Choroid plexus epithelial cell (primary cell): Measurements from ENCODE around the gene GYS1.

ENCODE experiments used
- DNase-seq: peaks from one replicate; pipeline ENCODE4 v3.0.0-alpha.2; 2010; ENCODE audit warnings: low read depth
- H3K4me3 ChIP-seq: 2 replicates; pipeline ENCODE4 v1.5.1; 2011; ENCODE audit warnings: low read depth, mild to moderate bottlenecking, control low read depth, low read length, moderate library complexity
- TF ChIP-seq, protein P1 (sequence below): conservative IDR thresholded peaks from 2 replicates; pipeline ENCODE4 v1.5.1; 2011; ENCODE audit warnings: low read depth, mild to moderate bottlenecking, control low read depth, inconsistent platforms, low read length, moderate library complexity

GYS1 gene

DNA sequence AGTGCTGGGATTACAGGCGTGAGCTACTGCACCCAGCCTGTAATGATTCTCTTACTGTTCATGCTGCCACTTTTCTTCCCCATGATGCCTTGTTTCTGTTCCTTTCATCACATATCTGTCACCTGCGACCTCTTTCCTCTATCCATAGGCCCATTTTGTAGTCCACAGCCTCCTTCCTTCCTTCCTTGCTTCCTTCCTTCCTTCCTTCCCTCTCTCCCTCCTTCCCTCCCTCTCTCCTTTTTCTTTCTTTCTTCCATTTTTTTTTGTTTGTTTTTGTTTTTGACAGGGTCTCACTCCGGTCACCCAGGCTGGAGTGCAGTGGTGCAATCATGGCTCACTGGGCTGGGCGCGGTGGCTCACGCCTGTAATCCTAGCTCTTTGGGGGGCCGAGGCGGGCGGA, 4.2 kb downstream of the GYS1 start:
- no peak for DNase-seq
- H3K4me3 ChIP-seq, result no peak overlapping the region
- TF ChIP-seq, protein P1, sequence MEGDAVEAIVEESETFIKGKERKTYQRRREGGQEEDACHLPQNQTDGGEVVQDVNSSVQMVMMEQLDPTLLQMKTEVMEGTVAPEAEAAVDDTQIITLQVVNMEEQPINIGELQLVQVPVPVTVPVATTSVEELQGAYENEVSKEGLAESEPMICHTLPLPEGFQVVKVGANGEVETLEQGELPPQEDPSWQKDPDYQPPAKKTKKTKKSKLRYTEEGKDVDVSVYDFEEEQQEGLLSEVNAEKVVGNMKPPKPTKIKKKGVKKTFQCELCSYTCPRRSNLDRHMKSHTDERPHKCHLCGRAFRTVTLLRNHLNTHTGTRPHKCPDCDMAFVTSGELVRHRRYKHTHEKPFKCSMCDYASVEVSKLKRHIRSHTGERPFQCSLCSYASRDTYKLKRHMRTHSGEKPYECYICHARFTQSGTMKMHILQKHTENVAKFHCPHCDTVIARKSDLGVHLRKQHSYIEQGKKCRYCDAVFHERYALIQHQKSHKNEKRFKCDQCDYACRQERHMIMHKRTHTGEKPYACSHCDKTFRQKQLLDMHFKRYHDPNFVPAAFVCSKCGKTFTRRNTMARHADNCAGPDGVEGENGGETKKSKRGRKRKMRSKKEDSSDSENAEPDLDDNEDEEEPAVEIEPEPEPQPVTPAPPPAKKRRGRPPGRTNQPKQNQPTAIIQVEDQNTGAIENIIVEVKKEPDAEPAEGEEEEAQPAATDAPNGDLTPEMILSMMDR, result no peak

- no peak for DNase-seq
- TF ChIP-seq, protein P1, result no peak
These were observed 4.8 kb downstream of the GYS1 start for GRCh38 chr19:48988286-48988685.

DNA sequence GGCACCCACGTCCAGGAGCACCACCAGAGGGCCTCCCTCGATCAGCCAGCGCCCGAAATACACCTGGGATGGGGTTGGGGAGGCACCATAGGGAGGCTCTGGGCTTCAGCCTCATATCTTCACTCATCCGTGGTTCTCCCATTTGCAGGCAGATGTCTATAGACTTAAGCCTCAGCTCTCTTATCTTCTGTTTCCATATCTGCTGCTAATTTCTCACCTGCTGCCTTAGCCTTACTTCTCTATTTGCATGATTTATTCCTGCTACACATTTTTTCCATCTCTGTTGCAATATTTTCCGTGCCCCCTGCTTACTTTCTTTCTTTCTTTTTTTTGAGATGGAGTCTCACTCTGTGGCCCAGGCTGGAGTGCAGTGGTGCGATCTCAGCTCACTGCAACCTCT, 5.8 kb downstream of the GYS1 start:
- no peak for DNase-seq
- TF ChIP-seq, protein P1, result no peak
- H3K4me3 ChIP-seq, result no peak overlapping the region

More at GRCh38 chr19:48988286-48988685, 4.8 kb downstream of the GYS1 start:
- H3K4me3 ChIP-seq, result no peak overlapping the region

- no peak overlapping the region for H3K4me3 ChIP-seq
- no peak for DNase-seq
- TF ChIP-seq, protein P1, result no peak
These were observed 6.9 kb downstream of the GYS1 start for GRCh38 chr19:48986211-48986610.

GRCh38 chr19:48985711-48986110, 7.4 kb downstream of the GYS1 start:
- TF ChIP-seq, protein P1, result no peak
- DNase-seq, result no peak
- no peak overlapping the region for H3K4me3 ChIP-seq

- no peak overlapping the region for H3K4me3 ChIP-seq
- TF ChIP-seq, protein P1, result no peak
- DNase-seq, result no peak
These were observed 10.8 kb downstream of the GYS1 start for GRCh38 chr19:48982280-48982679.

DNA sequence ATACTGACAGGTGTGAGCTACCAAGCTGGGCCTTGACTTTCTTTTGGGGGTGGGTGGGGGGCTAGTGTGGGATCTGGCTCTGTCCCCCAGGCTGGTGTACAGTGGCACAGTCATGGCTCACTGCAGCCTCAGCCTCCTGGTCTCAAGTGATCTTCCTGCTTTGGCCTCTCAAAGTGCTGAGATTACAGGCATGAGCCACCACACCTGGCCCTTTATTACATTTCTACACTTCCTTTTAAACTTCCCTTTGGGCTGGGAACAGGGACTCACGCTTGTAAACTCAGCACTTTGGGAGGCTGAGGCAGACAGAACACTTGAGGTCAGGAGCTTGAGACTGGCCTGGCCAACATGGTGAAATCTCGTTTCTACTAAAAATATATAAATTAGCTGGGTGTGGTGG, 16.0 kb downstream of the GYS1 start:
- DNase-seq, result no peak
- TF ChIP-seq, protein P1, result no peak
- H3K4me3 ChIP-seq, result no peak overlapping the region
